ENCODE data around the gene PAPSS1.
"Not testable (repeated sequence)": the region's sequence is repeated elsewhere in the genome, so short reads cannot be mapped to it uniquely, and the experiment has no call there.

The PAPSS1 gene

DNA sequence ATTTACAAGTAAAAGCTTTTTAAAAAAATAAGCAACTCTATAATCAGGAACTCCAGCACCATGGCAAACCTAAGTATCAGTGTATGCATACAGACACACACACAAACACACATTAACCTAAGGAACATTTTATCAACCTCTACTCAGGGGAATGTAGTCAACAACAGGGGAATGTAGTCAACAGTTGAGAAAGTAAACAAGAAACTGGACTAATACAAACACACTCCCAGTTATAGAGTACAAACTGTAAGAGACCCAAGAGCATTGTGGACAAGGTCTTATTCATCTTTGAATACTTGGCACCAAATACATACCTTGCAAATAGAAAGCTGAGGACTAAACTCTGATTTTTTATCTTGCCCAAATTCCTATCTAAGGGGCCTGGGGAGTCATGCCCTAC lies 36.2 kb downstream of the PAPSS1 start:
- DNase-seq: no peak

DNA sequence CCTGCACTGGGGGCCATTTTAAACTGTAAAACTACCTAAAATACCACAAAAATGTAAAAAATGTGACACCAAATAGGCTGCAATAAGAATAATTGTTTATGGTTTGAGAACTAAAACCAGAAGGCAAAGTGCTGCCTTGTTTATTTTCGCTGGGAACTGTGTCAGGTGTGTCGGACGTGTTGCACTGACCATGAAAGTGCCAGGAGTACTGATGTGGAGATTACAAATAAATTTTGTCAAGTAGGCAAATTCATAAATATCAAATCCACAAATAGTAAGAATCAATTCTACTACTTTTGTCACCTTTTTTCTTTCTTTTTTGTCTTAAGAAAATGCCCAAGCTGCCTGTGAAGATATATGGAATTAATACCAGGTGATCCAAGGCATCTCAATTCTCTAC lies 37.7 kb downstream of the PAPSS1 start:
- DNase-seq: no peak

GRCh38 chr4:107669068-107669467 lies 51.0 kb downstream of the PAPSS1 start:
- DNase-seq: no peak

DNA sequence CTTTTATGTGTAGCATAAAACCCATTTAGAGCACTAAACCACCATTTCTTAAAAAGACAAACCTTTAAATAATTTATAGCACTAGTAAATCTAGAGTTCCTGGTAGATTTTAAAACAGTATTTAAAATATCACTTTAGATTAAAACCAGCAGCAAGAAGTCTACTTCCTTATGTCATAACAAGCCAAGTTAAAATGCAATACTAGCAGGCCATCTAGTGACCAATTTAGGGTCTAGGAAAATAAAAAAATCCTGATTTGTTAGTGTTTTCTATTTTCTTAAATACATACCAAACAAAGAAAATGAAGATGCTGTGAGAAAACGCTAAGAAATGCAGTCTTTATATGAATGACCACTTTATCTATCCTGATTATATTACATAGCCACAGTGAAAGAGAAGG lies 53.9 kb downstream of the PAPSS1 start:
- no peak for DNase-seq

DNA sequence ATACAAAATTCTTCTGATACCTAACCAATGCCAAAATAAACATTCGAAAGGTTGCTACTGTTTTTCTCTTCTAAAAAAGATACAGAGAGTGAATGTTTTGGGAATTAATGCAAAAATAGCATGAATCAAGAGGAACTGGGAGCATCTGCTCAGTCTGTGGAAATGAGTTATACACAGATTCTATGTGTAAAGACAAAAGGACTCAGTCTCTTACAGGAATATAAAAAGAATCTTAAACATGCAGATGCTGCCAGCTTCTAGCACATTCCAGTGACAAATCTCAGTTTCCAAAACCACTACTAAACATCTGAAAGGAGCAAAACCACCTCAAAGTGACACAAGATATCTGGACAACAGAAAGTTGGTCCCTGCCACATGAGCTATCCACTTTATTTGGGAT lies 55.0 kb downstream of the PAPSS1 start:
- DNase-seq: no peak

DNA sequence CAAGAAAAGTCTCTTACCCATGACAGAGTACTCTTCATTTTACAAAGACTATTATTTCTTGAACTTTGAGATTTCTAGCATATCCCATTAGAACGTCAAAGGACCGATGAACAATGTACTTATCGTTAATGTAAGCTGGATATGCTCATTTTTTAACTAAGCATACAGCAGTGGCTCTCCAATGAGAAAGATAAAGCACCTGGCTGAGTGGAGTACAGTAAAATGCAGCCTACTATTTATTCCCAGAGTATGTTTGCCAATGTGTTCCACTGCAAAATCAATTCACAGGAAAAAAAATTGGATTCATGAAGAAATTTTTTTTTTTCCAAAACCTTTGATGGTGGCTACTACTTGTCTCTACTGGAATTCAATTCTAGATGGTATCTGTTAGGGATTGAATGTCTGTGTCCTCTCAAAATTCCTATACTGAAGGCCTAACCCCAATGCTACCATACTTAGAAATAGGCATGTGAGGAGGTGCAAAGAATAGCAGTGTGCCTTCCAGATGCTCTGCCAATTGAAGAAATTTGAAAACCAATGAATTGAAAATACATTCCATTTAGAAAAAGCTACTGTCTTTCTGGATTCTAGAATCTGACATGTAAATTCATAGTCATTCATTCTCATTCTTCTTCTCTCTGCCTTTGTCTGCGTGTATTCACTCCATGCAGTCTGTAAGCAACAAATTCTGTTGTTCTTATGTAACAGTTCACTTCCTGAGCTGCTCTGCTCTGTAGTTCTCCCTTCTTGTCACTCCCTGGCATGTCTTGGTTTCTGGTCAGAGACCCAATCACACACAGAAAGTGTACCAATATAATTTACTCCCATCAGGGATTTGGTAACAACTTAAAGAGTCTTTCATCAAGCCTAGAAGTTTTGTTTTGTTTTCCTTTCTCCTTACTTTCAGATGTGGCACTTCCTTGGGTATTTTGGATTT lies 61.4 kb downstream of the PAPSS1 start:
- DNase-seq: no peak

DNA sequence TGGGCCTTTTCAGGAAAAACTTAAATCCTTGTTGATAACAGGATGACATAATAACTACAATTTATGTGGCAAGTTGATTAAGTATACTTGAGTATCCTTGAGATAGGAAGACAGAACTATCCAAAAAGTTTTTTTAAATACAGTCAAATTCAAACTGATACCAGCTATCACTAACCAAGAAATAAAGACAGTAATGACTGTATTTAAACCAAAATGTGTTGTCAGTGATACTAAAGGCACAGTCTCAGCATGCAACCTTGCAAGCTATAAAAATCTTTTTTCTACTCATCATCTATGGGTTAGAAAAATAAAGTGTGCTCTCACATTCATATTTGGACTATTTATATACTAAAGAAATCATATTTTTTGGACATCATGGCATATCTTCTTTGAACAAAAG lies 64.7 kb downstream of the PAPSS1 start:
- no peak for DNase-seq

- DNase-seq: no peak
Measured at GRCh38 chr4:107654694-107655093, 65.3 kb downstream of the PAPSS1 start.

DNA sequence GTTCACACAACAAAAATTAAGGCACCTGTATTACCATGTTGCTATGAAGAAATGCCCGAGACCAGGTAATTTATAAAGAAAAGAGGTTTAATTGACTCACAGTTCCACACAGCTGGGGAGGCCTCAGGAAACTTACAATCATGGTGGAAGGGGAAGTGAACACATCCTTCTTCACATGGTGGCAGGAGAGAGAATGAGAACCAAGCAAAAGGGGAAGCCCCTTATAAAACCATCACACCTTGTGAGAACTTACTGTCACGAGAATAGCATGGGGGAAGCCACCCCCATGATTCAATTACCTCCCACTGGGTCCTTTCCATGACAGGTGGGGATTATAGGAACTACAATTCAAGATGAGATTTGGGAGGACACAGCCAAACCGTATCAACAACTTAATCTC lies 68.6 kb downstream of the PAPSS1 start:
- not testable (repeated sequence) for DNase-seq

DNA sequence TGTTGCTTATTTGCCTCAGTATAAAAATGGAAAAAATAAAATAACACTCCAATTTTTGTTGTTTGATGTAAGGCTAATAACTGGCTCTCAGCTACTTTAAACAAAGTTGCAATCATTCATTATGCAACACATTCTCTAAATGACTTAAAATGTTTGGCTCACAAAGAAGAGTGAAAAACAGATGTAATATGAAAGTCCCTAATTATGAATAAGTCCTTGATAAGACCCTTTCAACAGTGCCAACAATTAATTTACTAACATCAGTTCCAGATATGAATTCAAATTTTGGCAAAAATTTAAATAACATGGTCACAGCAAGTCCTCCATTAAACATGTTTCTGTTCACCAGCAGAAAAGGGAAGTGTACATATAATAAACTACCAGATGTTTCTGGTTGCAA lies 69.8 kb downstream of the PAPSS1 start:
- DNase-seq: no peak

GRCh38 chr4:107648178-107648991 lies 71.6 kb downstream of the PAPSS1 start:
- DNase-seq: no peak

- no peak for DNase-seq
Measured at GRCh38 chr4:107647591-107647990, 72.4 kb downstream of the PAPSS1 start.

DNA sequence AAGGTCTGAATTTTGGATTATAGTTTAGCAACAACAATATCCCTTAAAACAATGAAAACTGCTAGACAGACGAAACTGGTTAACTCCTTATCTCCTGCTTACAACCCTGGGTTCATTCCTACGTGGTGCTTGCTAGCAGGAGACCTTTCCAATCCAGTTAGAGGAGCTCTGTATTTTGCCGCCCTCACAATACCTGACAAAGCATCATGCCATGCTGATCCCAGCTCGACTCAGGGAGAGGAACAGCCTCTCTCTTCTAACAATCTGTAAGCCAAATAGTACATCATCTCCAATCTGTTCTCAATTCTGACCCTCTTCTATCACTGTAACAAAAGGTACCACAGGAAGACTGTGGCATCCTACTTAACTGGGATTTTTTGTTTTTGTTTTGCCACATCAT lies 74.4 kb downstream of the PAPSS1 start:
- no peak for DNase-seq

- no peak for DNase-seq
Measured at GRCh38 chr4:107643021-107643420, 77.0 kb downstream of the PAPSS1 start.

- no peak for DNase-seq
Measured at GRCh38 chr4:107640878-107641277, 79.2 kb downstream of the PAPSS1 start.

GRCh38 chr4:107640197-107640596 lies 79.8 kb downstream of the PAPSS1 start:
- DNase-seq: no peak

GRCh38 chr4:107635735-107636134 lies 84.3 kb downstream of the PAPSS1 start:
- DNase-seq: no peak

GRCh38 chr4:107631560-107631959 lies 88.5 kb downstream of the PAPSS1 start:
- DNase-seq: no peak

GRCh38 chr4:107630185-107630705 lies 89.8 kb downstream of the PAPSS1 start:
- DNase-seq: no peak

GRCh38 chr4:107629318-107629717 lies 90.7 kb downstream of the PAPSS1 start:
- DNase-seq: no peak

DNA sequence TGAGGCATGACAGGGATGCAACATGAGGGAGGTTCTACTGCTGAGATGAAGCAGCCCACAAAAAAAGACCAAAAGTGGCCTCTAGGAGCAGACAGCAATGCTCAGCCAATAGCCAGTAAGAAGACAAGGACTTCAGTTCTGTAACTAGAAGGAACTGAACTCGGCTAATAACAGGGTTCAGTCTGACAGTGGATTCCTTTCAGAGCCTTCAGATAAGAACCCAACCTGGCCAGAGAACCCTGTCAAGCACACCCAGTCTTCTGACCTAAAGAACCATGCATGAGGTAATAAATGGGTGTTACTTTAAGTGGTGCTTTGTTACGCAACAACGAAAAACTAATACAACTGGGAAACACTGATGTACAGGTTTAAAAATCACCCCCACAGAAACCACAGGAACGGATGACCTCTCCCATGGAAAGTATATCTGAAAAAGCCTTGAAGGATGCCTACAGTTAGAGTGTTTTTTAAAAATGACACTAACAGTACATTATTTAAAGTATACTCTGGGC lies 94.6 kb downstream of the PAPSS1 start:
- DNase-seq: no peak

- DNase-seq: no peak
Measured at GRCh38 chr4:107624024-107624423, 96.0 kb downstream of the PAPSS1 start.

GRCh38 chr4:107622006-107622405 lies 98.0 kb downstream of the PAPSS1 start:
- no peak for DNase-seq

DNA sequence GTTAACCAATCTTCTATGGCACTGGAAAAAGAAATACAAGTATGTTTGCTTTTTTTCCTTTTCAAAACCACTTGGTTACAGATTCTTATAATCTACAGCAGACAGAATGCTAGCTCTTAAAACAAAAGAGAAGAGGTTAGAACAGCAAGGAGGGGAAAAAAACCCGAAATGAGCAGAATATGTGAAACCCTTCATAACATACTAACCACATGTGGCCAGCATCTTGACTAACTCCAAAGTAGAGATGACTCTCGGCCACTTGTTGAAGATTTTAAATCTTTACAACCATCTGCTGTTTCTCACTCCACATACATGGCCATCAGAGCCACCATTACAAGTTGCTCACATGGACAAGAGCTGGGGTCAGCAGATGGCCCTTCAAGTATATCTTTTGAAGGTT lies 100.3 kb downstream of the PAPSS1 start:
- DNase-seq: no peak

Measured in NCI-H1105 (cell line).